Measurements from ENCODE around the gene SLC4A1AP.
"Not testable (repeated sequence)": the region's sequence is repeated elsewhere in the genome, so short reads cannot be mapped to it uniquely, and the experiment has no call there.

SLC4A1AP gene, protein sequence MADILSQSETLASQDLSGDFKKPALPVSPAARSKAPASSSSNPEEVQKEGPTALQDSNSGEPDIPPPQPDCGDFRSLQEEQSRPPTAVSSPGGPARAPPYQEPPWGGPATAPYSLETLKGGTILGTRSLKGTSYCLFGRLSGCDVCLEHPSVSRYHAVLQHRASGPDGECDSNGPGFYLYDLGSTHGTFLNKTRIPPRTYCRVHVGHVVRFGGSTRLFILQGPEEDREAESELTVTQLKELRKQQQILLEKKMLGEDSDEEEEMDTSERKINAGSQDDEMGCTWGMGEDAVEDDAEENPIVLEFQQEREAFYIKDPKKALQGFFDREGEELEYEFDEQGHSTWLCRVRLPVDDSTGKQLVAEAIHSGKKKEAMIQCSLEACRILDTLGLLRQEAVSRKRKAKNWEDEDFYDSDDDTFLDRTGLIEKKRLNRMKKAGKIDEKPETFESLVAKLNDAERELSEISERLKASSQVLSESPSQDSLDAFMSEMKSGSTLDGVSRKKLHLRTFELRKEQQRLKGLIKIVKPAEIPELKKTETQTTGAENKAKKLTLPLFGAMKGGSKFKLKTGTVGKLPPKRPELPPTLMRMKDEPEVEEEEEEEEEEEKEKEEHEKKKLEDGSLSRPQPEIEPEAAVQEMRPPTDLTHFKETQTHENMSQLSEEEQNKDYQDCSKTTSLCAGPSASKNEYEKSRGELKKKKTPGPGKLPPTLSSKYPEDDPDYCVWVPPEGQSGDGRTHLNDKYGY

DNA sequence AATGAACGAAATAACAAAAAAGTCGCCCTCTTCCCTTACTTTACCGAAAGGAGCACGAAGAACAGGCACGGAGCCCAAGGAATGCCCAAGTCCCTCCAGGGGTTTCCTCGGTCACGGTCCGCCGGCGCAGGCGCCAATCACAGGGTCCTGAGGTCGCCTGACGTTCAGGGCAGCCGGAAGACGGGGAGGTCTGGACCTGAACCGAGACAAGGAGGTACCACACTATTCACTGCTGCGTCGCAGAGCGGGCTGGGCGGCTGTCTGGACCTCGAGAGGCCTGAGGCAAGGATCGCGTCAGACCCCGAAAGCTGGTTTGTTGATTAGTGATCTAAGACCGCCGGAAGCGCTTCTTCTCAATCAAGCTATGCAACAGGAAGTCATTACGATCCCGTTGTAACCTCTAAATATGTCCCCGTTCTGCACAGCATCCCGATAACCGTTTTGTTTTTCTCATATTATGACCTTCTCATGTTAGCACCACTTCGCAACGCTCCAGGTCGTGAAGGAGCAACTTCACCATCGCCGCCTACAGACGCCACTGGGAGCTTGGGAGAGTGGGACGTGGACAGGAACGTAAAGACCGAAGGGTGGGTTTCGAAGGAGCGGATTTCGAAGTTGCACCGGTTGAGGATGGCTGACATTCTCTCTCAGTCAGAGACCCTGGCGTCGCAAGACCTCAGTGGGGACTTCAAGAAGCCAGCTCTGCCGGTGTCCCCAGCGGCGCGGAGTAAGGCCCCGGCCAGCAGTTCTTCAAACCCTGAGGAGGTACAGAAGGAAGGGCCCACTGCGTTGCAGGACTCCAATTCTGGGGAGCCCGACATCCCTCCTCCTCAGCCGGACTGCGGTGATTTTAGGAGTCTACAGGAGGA lies at the start of gene SLC4A1AP, which contains the start of gene SUPT7L:
Gene SLC4A1AP (plus strand): TSS at position 605 of the 869 bp plus-strand sequence. CDS start 26 bp downstream, at position 631.
Gene SUPT7L (minus strand): TSS at position 330 of the 869 bp plus-strand sequence. CDS start 1,422 bp downstream, outside the sequence.
- peak within 1 kb of the TSS; percentile 72 for H3K4me3 ChIP-seq (ENCODE audit: low read depth, low read length)
- DNase-seq (ENCODE audit: low read depth) = peak; percentile 69

DNA sequence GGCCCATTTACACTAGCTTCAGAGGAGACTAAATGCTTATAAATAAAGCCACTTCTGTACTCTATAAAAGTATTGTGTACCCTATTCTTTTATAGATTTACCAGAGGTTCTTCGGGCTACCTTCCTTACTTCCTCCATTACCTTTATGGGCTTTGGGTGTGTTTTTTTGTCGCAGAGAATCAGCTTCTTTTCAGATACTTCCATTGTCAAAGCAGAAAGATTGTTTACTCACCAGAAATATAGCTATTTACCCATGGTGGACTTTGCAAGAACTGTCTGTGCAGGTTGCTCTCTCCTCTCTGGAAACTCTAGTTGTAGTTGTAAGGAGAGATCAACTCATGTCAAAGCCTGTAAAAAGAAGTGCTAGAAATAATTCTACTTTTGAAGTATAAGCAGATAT lies 49.7 kb upstream of the SLC4A1AP start:
- H3K4me3 ChIP-seq (ENCODE audit: low read depth, low read length) = no peak overlapping the region
- DNase-seq (ENCODE audit: low read depth) = no peak

DNA sequence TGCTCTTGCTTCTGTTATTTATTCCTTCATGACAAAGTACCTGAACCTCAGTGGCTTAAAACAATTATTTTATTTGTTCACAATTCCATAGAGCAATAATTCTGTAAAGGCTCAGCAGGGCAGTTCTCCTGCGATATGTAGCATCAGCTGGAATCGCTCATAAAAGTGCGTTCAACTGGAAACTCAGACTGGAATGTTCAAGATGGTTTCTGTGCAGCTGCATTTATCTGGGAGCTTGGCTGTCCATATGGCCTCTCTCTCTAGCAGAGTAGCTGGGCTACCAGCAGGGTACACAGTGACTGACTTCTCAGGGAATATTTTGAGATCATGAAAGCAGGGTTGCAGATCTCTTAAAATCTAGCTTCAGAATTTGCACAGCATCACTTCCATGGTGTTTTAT lies 48.4 kb upstream of the SLC4A1AP start:
- H3K4me3 ChIP-seq (ENCODE audit: low read depth, low read length) = no peak overlapping the region
- no peak for DNase-seq (ENCODE audit: low read depth)

DNA sequence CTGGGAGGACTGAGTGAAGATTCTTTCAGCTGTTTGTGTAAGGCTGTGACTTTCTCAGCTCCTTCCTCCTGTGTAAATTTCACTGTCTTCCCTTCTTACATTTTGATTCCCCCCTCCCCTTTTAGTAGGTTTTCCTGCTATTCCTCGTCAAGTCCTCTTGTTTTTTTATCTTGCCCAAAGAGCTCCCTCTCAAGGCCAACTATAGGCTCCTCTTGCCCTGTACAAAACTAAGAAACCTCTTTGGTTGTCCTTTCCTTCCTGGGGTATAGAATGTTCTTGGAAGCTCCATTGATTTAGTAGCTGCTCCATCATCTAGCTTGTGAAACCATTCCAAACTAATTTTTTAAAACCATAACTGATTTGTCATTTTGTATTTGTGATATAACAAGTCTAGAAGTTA lies 42.2 kb upstream of the SLC4A1AP start:
- no peak overlapping the region for H3K4me3 ChIP-seq (ENCODE audit: low read depth, low read length)
- DNase-seq (ENCODE audit: low read depth) = no peak

DNA sequence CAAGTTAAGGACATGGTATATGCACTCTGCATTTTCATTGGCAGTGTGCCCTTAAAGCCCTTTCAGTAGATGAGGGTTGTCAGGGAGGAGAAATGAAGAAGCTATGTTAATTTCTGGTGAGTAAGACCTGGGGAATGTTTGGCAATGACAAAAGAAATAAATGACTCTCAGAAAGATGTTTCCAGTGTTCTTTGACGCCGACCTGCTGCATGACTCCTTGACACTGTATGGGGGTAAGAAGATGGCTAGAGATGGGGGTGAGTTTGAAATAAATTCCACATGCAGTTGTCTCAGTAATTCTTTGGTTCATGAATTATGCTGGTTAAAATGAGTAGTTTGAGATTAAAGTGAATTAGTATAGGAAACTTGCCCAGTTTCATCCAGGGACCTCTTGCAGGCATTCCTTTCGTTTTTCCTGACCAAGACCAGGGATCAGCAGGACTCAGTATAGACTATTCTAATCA lies 40.7 kb upstream of the SLC4A1AP start:
- DNase-seq (ENCODE audit: low read depth) = peak; percentile 70
- H3K4me3 ChIP-seq (ENCODE audit: low read depth, low read length) = no peak overlapping the region

DNA sequence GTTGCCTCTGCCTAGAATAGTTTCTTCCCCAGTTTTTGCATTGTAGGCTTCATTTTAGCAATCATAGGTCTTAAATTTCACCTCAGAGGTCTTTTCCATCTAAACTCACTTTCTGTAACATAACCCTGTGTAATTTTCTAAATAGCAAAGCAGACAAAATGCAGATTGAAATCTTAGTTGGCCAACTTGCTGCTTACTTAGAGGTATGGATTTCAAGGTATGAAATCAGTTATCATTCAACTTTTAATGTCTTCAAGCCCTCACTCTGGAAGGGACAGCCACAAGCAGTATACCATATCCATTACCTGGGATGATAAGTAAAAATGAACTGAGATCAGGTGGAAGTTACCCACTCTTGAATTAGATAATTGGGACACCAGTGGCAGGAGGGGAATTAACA lies 38.7 kb upstream of the SLC4A1AP start:
- DNase-seq (ENCODE audit: low read depth) = no peak
- no peak overlapping the region for H3K4me3 ChIP-seq (ENCODE audit: low read depth, low read length)

DNA sequence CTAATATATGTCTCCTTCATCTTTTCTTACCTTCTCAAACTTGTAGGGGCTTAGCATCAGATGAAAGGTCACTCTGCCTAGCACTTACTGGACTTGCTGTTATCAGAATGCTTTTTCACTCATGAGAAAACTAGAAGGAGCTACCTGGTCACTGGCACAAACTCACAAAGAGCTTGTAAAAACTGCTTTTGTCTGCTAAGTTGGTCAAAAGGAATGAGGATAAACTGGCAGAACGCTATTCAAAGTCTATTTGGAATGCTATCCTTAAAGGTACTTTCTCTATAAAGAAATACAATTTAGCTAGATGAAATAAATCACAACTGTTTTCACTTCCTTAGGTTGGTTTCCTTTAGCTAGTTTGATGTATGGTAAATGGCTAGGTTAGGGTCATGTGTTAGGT lies 37.4 kb upstream of the SLC4A1AP start:
- not testable (repeated sequence) for DNase-seq (ENCODE audit: low read depth); H3K4me3 ChIP-seq (ENCODE audit: low read depth, low read length)

DNA sequence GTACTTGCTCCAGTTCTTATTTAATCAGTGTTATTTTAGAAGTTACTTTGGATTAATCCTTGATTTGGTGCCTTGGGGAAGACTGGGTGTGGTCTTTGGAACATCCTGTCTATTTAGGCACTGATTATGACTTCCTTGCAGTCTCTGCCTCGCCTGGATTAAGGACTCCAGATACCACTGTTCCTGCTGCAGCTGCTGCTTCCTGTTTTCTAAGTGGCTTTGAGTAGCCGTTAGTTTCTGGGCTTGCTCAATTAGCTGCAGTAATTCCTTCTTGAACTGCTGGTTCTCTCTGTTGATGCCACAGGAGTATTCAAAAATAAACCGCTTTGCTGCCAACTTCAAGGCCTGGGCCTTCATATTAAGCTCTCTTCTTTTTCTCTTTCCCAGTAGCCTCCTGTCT lies 36.8 kb upstream of the SLC4A1AP start:
- DNase-seq (ENCODE audit: low read depth); H3K4me3 ChIP-seq (ENCODE audit: low read depth, low read length): not testable (repeated sequence)

DNA sequence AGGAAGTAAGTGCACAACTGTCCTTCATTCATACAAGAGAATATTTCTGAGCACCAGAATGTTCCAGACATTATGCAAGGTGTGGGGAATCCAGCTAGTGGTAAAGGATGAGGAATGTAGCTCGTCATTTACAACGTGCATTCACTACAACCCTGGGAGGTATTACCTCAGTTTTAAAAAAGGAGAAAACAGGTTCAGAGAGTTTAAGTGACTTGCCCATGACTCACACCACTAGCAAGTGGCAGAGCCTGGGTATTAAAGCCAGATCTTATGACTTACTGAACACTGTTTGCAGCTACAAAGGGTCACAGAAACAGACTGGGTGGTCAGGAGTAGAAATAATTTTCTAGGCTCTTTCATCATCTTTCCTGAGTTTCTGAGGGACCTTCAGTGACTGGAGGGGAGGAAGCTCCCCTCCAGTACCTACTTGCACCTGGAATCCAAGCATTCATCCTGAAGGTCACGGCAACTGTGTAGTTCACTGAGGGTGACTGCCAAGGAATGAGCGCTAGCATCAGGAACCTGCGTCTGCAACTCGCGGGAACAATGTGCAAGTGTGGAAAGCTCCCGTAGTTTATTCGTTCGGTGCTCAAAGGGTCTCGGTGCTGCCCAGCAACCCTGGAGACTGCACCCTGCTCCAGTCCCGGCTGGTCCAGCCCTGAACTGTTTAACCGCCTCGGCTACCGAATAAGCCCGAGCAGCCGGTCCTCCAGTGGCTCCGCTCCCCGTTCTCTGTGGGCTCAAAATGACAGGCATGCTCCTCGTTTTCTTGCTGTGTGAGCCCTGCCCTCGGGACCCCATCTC lies 35.5 kb upstream of the SLC4A1AP start:
- DNase-seq (ENCODE audit: low read depth) = peak; percentile 89
- H3K4me3 ChIP-seq (ENCODE audit: low read depth, low read length) = peak overlapping the region; percentile 93

DNA sequence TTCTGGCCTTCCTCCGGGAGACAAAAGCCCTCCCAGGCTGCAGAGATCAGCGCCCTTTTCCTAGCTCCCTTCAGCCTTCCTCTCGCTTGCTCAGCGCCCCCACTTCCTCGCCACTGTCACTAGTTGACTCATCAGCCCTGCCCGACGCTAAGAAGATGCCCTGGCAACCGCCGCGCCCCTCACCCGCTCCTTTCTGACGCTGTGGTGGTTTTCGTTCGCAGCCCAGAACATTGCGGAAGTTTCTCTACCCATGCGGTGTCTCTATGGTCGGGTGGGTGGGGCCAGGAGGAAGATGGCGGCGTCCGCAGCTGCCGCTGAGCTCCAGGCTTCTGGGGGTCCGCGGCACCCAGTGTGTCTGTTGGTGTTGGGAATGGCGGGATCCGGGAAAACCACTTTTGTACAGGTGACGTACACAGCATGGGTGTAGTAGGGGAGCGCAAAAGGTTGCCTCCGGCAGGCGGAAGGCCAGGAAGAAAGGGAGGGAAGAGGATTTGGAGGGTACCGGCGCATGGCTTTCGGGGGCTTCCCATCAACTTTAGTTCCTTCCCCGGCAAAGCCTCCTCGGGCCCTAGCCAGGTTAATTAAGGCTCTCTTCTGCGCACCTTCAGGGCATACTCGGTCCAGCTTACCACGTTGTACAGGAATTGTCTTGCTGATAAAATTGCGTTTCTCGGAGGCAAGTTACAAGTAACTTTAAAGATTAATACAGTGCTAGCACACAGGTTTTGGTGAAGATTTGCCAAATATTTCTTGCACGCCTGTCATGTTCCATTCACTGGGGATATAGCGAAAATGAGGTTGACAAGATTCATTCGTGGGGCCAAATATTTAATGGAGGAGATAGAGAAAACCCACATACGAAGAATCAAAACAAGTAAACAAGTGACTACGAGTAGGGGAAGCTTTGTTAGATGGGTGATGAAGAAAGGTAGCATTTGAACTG lies 34.7 kb upstream of the SLC4A1AP start, which contains the start of the genes CCDC121 and GPN1:
Gene CCDC121 (minus strand): TSS at position 246 of the 943 bp plus-strand sequence. CDS start 1,213 bp downstream, outside the sequence.
Gene GPN1 (plus strand): TSS at position 284 of the 943 bp plus-strand sequence. CDS start 9 bp downstream, at position 293.
- peak within 1 kb of the TSS; percentile 93 for H3K4me3 ChIP-seq (ENCODE audit: low read depth, low read length)
- DNase-seq (ENCODE audit: low read depth) = peak; percentile 83

DNA sequence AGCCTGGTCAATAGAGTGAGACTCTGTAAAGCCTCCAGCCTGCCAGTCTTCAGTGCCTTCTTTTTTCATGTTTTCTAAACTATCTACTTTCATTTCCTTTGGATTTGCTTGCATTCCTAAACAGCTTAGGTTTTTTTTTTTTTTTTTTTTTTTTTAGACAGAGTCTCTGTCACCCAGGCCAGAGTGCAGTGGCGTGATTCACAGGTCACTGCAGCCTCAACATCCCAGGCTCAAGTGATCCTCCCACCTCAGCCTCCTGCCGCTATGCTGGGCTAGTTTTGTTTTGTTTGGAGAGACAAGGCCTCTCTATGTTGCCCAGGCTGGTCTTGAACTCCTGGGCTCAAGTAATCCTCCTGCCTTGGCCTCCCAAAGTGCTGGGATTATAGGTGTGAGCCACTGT lies 33.4 kb upstream of the SLC4A1AP start:
- DNase-seq (ENCODE audit: low read depth); H3K4me3 ChIP-seq (ENCODE audit: low read depth, low read length): not testable (repeated sequence)

DNA sequence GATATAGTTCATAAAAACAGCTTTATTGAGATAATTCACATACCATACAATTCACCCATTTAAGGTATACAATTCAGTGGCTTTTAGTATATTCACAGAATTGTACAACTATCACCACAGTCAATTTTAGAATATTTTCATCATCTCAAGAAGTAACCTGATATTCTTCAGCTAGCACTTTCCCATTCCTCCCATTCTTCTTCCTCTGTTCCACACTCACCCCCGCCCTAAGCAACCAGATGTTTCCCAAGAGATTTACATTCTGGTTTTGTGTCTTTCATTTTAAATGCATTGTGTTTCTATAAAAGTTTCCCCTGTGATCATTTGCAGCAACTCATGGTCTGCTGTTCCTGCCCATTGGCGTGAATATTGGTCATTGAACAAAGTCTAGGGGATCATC lies 29.4 kb upstream of the SLC4A1AP start:
- no peak for DNase-seq (ENCODE audit: low read depth)

DNA sequence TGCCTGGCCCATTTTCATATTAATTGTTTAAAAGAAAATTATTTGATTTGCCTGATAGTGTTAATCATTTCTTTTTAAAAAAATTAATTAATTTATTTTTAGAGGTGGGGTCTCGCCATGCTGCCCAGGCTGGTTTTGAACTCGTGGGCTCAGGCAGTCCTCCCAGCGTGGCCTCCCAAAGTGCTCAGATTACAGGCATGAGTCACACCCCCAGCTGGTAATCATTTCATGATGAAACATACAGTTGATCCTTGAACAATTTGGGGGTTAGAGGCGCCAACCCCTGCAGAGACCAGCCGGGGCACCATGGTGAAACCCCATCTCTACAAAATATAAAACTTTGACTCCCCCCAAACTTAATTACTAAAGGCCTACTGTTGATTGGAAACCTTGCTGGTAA lies 26.9 kb upstream of the SLC4A1AP start:
- no peak overlapping the region for H3K4me3 ChIP-seq (ENCODE audit: low read depth, low read length)
- no peak for DNase-seq (ENCODE audit: low read depth)

More for the DNA sequence above, 29.4 kb upstream of the SLC4A1AP start:
- H3K4me3 ChIP-seq (ENCODE audit: low read depth, low read length) = no peak overlapping the region

DNA sequence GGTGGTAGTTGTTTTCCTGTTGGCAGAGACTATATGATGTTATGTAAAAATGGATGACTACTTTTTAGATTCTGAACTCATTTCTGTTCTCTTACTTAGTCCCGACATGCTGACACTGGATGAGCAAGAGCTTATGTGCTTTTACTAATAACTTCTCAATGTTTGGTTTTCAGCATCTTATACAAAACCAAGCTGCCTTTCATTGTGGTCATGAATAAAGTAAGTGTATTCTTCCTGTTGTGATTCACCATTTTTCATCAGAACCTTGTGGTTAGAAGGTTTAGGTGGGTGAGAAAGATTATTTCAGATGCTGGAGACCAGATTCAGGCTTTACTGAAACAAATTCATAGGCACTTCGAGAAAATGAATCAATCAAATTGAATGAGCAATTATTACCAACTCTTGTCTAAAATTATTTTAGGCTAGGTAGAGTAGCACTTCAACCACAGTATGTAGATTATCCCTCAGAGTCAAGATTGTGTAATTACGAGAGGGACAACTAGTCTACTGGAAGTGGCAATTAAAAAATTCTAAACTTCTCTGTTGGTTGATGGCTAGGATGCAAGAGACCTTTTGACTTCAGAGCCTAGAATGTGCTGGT lies 25.6 kb upstream of the SLC4A1AP start:
- H3K4me3 ChIP-seq (ENCODE audit: low read depth, low read length) = no peak overlapping the region
- DNase-seq (ENCODE audit: low read depth) = peak; percentile 77

DNA sequence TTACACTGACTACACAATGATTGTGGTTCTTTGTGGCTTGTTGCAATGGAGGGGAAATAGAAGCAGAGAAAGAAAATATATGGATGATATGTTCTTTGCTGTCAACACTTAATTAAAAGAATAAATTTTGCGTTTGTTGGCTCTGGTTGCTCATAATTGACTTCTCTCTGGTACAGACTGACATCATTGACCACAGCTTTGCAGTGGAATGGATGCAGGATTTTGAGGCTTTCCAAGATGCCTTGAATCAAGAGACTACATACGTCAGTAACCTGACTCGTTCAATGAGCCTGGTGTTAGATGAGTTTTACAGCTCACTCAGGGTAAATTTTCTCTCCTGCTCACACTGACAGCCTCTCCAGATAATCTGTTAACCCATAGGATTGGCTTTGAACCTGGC lies 25.0 kb upstream of the SLC4A1AP start:
- no peak overlapping the region for H3K4me3 ChIP-seq (ENCODE audit: low read depth, low read length)
- peak; percentile 88 for DNase-seq (ENCODE audit: low read depth)

DNA sequence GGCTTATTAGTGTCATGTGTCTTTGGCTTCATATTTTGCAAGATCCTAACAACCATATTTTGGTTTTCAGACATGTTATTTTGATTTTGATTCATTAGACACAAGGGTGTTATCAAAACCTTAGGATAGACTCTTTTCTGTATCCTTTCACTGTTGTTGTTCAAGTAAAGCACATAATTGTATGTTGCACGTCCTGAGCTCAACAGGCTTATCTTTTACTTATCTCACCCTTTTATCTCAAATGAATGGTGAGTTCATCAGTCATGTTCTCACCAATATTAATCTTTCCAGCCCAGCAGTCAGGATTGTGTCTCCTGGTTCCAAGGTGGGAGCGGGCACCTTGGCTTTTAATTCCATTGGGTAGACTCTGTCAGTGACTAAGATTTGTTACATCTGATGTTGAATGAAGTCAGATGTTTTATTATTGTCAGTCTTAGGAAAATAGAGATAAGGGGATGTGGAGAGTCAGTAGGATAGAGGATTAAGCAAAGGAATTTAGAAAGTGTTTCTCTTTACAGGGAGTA lies 22.9 kb upstream of the SLC4A1AP start:
- no peak for DNase-seq (ENCODE audit: low read depth)
- no peak overlapping the region for H3K4me3 ChIP-seq (ENCODE audit: low read depth, low read length)

DNA sequence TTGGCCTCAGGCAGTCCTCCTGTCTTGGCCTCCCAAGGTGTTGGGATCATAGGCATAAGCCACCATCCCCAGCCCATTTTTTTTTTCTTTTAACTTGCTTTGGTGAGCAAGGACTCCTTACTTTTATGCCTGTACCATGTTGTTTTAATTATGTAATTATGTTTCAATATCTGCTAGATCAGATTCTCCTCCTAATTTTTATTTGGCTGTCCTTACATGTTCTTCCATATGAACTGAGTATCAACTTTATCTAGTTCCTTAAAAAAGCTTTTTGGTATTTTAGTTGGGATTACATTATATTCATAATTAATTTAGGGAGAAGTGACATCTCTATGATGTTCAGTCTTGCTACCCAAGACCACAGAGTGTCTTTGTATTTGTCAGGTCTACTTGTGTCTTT lies 18.5 kb upstream of the SLC4A1AP start:
- no peak overlapping the region for H3K4me3 ChIP-seq (ENCODE audit: low read depth, low read length)
- DNase-seq (ENCODE audit: low read depth) = no peak
